Activated naive CD4-positive, alpha-beta T cell treated with anti-CD3 and anti-CD28 coated beads, Interleukin-2, amount 10 ng/mL, durations not matched to agents 7 days and 5 days (primary cell): ENCODE data around the gene WWOX.

Experiments used
- CTCF ChIA-PET: fragments of 350-600 bp; sonication (Branson Sonifier 250); formaldehyde crosslinking; loops from one replicate; lab custom pipeline; 2021; ENCODE audit warnings: antibody characterized with exemption; lab: Charles Lee
- DNase-seq: peaks from one replicate; pipeline ENCODE4 v3.0.0-alpha.2; 2020
- H3K27ac Mint-ChIP-seq: one replicate; pipeline ENCODE4 v1.8.0; 2021; ENCODE audit warnings: mild to moderate bottlenecking, moderate library complexity, mixed read lengths
- H3K27me3 Mint-ChIP-seq: one replicate; pipeline ENCODE4 v1.8.0; 2021; ENCODE audit warnings: mild to moderate bottlenecking, mixed read lengths
- H3K36me3 Mint-ChIP-seq: one replicate; pipeline ENCODE4 v1.8.0; 2021; ENCODE audit warnings: mixed read lengths
- H3K4me1 Mint-ChIP-seq: one replicate; pipeline ENCODE4 v1.8.0; 2021; ENCODE audit warnings: mixed read lengths
- H3K4me3 Mint-ChIP-seq: one replicate; pipeline ENCODE4 v1.8.0; 2021; ENCODE audit warnings: mild to moderate bottlenecking, moderate library complexity, mixed read lengths
- H3K9me3 Mint-ChIP-seq: one replicate; pipeline ENCODE4 v1.8.0; 2021; ENCODE audit warnings: mixed read lengths

The WWOX gene

GRCh38 chr16:78832100-78832499 lies 732.6 kb downstream of the WWOX start:
- no peaks in the 10 kb centered on the region for H3K9me3 Mint-ChIP-seq
- no peaks in the 10 kb centered on the region for H3K36me3 Mint-ChIP-seq
- no peak overlapping the region for H3K27ac Mint-ChIP-seq
- no peak for DNase-seq
- H3K4me1 Mint-ChIP-seq = no peaks in the 10 kb centered on the region
- H3K4me3 Mint-ChIP-seq = no peak overlapping the region
- CTCF ChIA-PET = no interaction called here
- no peaks in the 10 kb centered on the region for H3K27me3 Mint-ChIP-seq

- no peak overlapping the region for H3K27ac Mint-ChIP-seq
- H3K4me1 Mint-ChIP-seq = no peaks in the 10 kb centered on the region
- H3K4me3 Mint-ChIP-seq = no peak overlapping the region
- no peaks in the 10 kb centered on the region for H3K27me3 Mint-ChIP-seq
- no peak for DNase-seq
- H3K36me3 Mint-ChIP-seq = no peaks in the 10 kb centered on the region
- H3K9me3 Mint-ChIP-seq = no peaks in the 10 kb centered on the region
- CTCF ChIA-PET = no interaction called here
Observed at GRCh38 chr16:78836802-78837491, 737.5 kb downstream of the WWOX start.

DNA sequence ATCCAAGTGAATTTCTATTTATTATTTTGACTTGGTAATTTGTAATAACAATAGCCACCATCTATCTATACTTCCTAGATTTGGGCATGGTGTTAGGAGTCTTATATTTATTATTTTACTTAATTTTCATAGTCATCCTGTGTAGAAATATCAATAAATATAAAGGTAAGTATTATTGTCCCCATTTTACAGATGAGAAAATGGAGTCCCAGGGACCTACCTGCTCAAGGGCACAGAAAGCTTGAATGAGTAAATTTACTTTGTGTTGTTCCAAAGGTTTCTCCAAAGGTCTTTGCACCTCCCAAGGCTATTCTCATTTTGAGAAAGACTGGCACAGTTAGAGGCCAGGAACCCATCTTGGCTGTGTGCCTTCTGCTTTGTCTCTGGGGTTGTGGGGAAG lies 738.3 kb downstream of the WWOX start:
- no peaks in the 10 kb centered on the region for H3K9me3 Mint-ChIP-seq
- H3K27ac Mint-ChIP-seq = no peak overlapping the region
- no peak overlapping the region for H3K4me3 Mint-ChIP-seq
- no peak for DNase-seq
- no peaks in the 10 kb centered on the region for H3K27me3 Mint-ChIP-seq
- CTCF ChIA-PET = no interaction called here
- H3K4me1 Mint-ChIP-seq = no peaks in the 10 kb centered on the region
- H3K36me3 Mint-ChIP-seq = no peaks in the 10 kb centered on the region

DNA sequence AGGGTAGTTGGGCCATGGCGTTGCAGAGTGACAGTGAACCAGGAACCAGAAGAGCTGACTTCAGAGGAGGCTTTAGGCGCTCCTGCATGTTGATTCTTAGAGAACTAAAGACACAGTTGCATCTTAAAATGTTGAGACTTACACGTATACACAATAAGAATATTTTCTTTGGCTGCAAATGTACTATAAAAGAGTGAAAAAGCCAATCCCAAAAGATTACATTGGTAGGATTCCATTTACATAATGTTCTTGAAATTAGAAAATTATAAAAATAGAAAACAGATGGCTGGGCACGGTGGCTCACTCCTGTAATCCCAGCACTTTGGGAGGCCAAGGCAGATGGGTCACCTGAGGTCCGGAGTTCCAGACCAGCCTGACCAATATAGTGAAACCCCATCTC lies 738.8 kb downstream of the WWOX start:
- Mint-ChIP-seq H3K9me3 (no peaks in the 10 kb centered on the region), H3K36me3 (no peaks in the 10 kb centered on the region), H3K4me1 (no peaks in the 10 kb centered on the region), H3K4me3 (no peak overlapping the region), H3K27me3 (no peaks in the 10 kb centered on the region), H3K27ac (no peak overlapping the region)
- CTCF ChIA-PET = no interaction called here
- DNase-seq = no peak

DNA sequence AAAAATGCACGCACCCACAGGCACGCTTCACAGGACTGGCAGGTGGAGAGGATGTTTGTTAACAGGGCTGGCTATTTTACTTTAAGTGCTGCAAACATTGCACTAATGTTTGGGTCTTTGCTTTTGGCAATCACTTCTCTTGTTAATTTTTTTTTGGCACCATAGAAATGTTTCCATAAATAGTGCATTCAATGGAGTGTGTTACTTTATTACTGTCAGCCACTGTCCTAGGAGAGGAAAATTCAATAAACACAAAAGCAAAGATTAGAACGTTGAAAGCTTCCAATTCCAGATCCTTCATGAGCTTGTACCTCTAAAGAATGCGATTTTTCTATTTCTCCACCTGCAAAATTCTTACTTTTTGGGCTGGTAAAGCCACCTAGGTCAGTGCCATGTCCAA lies 743.5 kb downstream of the WWOX start:
- H3K27me3 Mint-ChIP-seq = no peaks in the 10 kb centered on the region
- DNase-seq = no peak
- H3K9me3 Mint-ChIP-seq = no peaks in the 10 kb centered on the region
- no peaks in the 10 kb centered on the region for H3K4me1 Mint-ChIP-seq
- H3K4me3 Mint-ChIP-seq = no peak overlapping the region
- no peaks in the 10 kb centered on the region for H3K36me3 Mint-ChIP-seq
- CTCF ChIA-PET = no interaction called here
- no peak overlapping the region for H3K27ac Mint-ChIP-seq

DNA sequence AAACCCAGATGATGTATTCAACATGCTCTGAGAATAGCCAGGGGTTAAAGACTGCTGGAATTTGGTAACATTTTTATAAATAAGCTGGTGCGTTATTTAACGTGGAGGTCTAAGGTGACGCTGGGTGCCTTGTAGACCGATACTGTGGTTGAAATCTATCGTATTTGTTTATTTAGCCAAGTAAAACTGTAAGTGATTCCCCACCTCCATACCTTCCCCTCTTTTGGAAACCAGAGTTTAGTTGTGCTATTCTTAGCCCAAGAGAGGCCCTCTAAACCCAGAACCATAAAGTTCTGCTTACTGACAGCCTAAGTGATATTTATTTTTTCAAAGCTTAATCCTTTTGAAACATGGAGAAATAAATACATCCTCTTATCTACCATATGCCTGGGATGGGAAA lies 744.5 kb downstream of the WWOX start:
- Mint-ChIP-seq H3K4me1 (no peaks in the 10 kb centered on the region), H3K27me3 (no peaks in the 10 kb centered on the region), H3K36me3 (no peaks in the 10 kb centered on the region), H3K27ac (no peak overlapping the region), H3K4me3 (no peak overlapping the region), H3K9me3 (peaks cover 2% of the 10 kb centered on the region)
- CTCF ChIA-PET = no interaction called here
- no peak for DNase-seq

GRCh38 chr16:78844682-78845081 lies 745.2 kb downstream of the WWOX start:
- H3K27ac Mint-ChIP-seq = no peak overlapping the region
- peaks cover 2% of the 10 kb centered on the region for H3K9me3 Mint-ChIP-seq
- no peak overlapping the region for H3K4me3 Mint-ChIP-seq
- H3K36me3 Mint-ChIP-seq = no peaks in the 10 kb centered on the region
- CTCF ChIA-PET = no interaction called here
- H3K4me1 Mint-ChIP-seq = no peaks in the 10 kb centered on the region
- no peak for DNase-seq
- no peaks in the 10 kb centered on the region for H3K27me3 Mint-ChIP-seq

GRCh38 chr16:78851266-78851665 lies 751.8 kb downstream of the WWOX start:
- Mint-ChIP-seq H3K27ac (no peak overlapping the region), H3K4me1 (no peaks in the 10 kb centered on the region), H3K36me3 (no peaks in the 10 kb centered on the region), H3K4me3 (no peak overlapping the region), H3K9me3 (peaks cover 2% of the 10 kb centered on the region), H3K27me3 (no peaks in the 10 kb centered on the region)
- CTCF ChIA-PET = no interaction called here
- no peak for DNase-seq

DNA sequence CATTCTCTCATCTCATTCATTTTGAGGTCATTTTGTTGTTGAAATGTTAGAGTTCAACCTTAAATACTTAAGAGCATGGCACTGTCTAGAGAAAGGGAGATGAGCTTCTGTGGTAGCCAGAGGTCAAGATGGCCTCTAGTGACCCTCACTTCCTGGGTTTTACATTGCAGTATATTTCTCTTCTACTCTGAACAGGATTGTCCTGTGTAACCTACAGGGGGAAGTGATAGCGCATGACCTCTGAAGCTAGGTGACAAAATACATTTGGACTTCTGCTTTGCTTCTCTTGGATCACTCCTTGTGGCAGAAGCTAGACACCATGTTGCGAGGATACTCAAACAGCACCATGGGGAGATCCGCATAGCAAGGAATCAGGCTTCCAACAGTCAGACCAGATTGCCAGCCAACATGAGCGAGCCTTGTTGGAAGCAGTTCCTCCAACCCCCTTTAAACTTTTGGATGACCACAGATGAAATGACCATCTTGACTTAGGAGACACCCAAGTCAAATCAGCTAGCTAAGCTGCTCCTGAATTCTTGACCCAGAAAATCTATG lies 752.7 kb downstream of the WWOX start:
- Mint-ChIP-seq H3K27me3 (no peaks in the 10 kb centered on the region), H3K27ac (no peak overlapping the region), H3K4me1 (no peaks in the 10 kb centered on the region), H3K4me3 (no peak overlapping the region), H3K36me3 (no peaks in the 10 kb centered on the region), H3K9me3 (peaks cover 2% of the 10 kb centered on the region)
- CTCF ChIA-PET = no interaction called here
- DNase-seq = no peak

DNA sequence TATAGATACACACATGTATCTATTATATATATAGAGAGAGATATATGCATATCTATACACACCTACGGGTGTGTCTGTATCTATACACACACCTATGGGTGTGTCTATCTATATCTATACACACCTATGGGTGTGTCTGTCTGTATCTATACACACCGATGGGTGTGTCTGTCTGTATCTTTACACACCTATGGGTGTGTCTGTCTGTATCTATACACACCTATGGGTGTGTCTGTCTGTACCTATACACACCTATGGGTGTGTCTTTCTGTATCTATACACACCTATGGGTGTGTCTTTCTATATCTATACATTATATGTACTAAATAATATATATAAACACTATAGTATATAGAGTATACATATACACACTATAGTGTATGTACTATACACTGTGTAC lies 762.6 kb downstream of the WWOX start:
- H3K4me1 Mint-ChIP-seq = no peaks in the 10 kb centered on the region
- H3K4me3 Mint-ChIP-seq = no peak overlapping the region
- H3K36me3 Mint-ChIP-seq = no peaks in the 10 kb centered on the region
- no peaks in the 10 kb centered on the region for H3K9me3 Mint-ChIP-seq
- H3K27me3 Mint-ChIP-seq = no peaks in the 10 kb centered on the region
- CTCF ChIA-PET = no interaction called here
- H3K27ac Mint-ChIP-seq = no peak overlapping the region
- no peak for DNase-seq

GRCh38 chr16:78866521-78866920 lies 767.1 kb downstream of the WWOX start:
- H3K9me3 Mint-ChIP-seq = no peaks in the 10 kb centered on the region
- CTCF ChIA-PET = no interaction called here
- H3K4me3 Mint-ChIP-seq = no peak overlapping the region
- no peak overlapping the region for H3K27ac Mint-ChIP-seq
- H3K36me3 Mint-ChIP-seq = no peaks in the 10 kb centered on the region
- DNase-seq = no peak
- no peaks in the 10 kb centered on the region for H3K4me1 Mint-ChIP-seq
- no peaks in the 10 kb centered on the region for H3K27me3 Mint-ChIP-seq

DNA sequence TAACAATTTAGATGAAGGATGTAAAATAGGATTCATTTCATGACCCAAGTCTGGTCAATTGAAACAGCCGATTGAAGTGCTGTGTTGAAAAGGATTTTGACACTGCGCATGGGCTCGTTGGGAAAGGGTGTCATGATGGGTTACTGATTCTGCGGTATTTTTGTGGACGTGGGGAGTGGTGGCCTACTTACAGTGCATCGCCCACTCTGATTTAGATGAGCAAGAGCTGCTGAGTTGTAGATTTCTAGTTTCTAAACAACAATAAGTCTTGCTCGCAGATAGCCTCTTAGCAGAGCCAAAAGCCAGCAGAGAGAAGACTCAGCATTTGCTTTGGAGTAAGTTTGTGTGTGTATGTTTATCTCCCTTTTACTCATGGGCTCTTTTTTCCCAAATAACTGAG lies 770.0 kb downstream of the WWOX start:
- H3K4me1 Mint-ChIP-seq = no peaks in the 10 kb centered on the region
- H3K9me3 Mint-ChIP-seq = no peaks in the 10 kb centered on the region
- no peak overlapping the region for H3K27ac Mint-ChIP-seq
- H3K36me3 Mint-ChIP-seq = no peaks in the 10 kb centered on the region
- H3K4me3 Mint-ChIP-seq = no peak overlapping the region
- CTCF ChIA-PET = no interaction called here
- no peak for DNase-seq
- H3K27me3 Mint-ChIP-seq = no peaks in the 10 kb centered on the region

GRCh38 chr16:78871241-78871640 lies 771.8 kb downstream of the WWOX start:
- DNase-seq = no peak
- Mint-ChIP-seq H3K4me1 (no peaks in the 10 kb centered on the region), H3K36me3 (no peaks in the 10 kb centered on the region), H3K27ac (no peak overlapping the region), H3K27me3 (no peaks in the 10 kb centered on the region), H3K9me3 (no peaks in the 10 kb centered on the region), H3K4me3 (no peak overlapping the region)
- CTCF ChIA-PET = no interaction called here

DNA sequence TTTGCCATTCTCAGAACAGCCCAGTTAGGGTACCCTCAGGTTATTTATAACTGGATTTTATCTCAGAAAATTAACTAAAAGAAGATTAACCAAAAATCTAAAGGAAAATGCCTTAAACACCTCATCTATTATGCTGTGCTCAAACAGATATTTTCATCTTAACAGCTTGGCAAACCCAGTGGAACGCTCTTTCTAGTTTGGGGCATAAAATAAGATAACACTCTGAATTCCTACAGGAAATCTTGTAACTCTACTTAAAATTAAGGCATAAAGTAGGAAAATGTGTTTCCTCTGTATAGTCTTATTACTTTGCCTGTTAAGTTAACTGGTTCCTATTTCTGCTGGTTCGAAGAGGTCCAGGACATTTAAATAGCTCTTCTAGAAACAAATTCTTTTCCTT lies 777.2 kb downstream of the WWOX start:
- Mint-ChIP-seq H3K4me3 (no peak overlapping the region), H3K27me3 (no peaks in the 10 kb centered on the region), H3K36me3 (no peaks in the 10 kb centered on the region), H3K27ac (no peak overlapping the region), H3K9me3 (no peaks in the 10 kb centered on the region), H3K4me1 (no peaks in the 10 kb centered on the region)
- CTCF ChIA-PET = no interaction called here
- DNase-seq = no peak

GRCh38 chr16:78877114-78877655 lies 777.7 kb downstream of the WWOX start:
- DNase-seq = no peak
- Mint-ChIP-seq H3K4me3 (no peak overlapping the region), H3K36me3 (no peaks in the 10 kb centered on the region), H3K27ac (no peak overlapping the region), H3K9me3 (no peaks in the 10 kb centered on the region), H3K27me3 (no peaks in the 10 kb centered on the region), H3K4me1 (no peaks in the 10 kb centered on the region)
- CTCF ChIA-PET = no interaction called here
